Common myeloid progenitor, CD34-positive (primary cell): ENCODE measurements around the gene MXD1.
"Not testable (repeated sequence)": the region's sequence is repeated elsewhere in the genome, so short reads cannot be mapped to it uniquely, and the experiment has no call there.

Experiments
- CTCF ChIA-PET: fragments of 350-600 bp; sonication (Branson Sonifier 250); formaldehyde crosslinking; loops from one replicate; lab custom pipeline; 2021; ENCODE audit warnings: antibody characterized with exemption; lab: Charles Lee
- POLR2A ChIA-PET: fragments of 350-600 bp; sonication (Branson Sonifier 250); formaldehyde crosslinking; loops from one replicate; lab custom pipeline; 2021; ENCODE audit warnings: antibody characterized with exemption; lab: Charles Lee
- DNase-seq, 3 donors: peaks; one replicate each; pipeline versions ENCODE4 v3.0.0 to v3.0.0-alpha.2; 2013
- H3K27ac ChIP-seq, 2 experiments: 1 replicate in 1 of 2; 2 replicates in 1 of 2; pipeline ENCODE4 v1.7.0; 2013; ENCODE audit warnings: inconsistent platforms in 2 of 2, low read length in 2 of 2, mild to moderate bottlenecking in 2 of 2, low read depth in 1 of 2, moderate library complexity in 1 of 2; ENCODE audit not compliant: severe bottlenecking in 2 of 2, insufficient read depth in 1 of 2, poor library complexity in 1 of 2
- H3K27me3 ChIP-seq, 5 experiments: replicated peaks in 2 of 5; 1 replicate in 3 of 5; 2 replicates in 2 of 5; pipeline versions ENCODE4 v1.6.1 to v1.7.0; 2013; ENCODE audit warnings: low read length in 4 of 5, mild to moderate bottlenecking in 2 of 5, moderate library complexity in 2 of 5, inconsistent platforms in 1 of 5; ENCODE audit not compliant: insufficient read depth in 5 of 5, control insufficient read depth in 4 of 5
- H3K36me3 ChIP-seq, 4 experiments: 1 replicate in 2 of 4; 2 replicates in 2 of 4; pipeline versions ENCODE4 v1.6.1 to v1.7.0; 2013; ENCODE audit warnings: low read length in 3 of 4, control low read depth in 1 of 4, mild to moderate bottlenecking in 1 of 4; ENCODE audit not compliant: control insufficient read depth in 4 of 4, insufficient read depth in 4 of 4
- H3K4me1 ChIP-seq, 4 experiments: 1 replicate in 3 of 4; 2 replicates in 1 of 4; pipeline versions ENCODE4 v1.6.1 to v1.7.1; 2013; ENCODE audit warnings: low read length in 3 of 4, mild to moderate bottlenecking in 3 of 4, control low read depth in 1 of 4, inconsistent platforms in 1 of 4, moderate library complexity in 1 of 4; ENCODE audit not compliant: control insufficient read depth in 4 of 4, insufficient read depth in 4 of 4; ENCODE audit errors: control extremely low read depth in 1 of 4
- H3K4me3 ChIP-seq, 7 experiments: 1 replicate in 4 of 7; 2 replicates in 3 of 7; pipeline versions ENCODE4 v1.5.1 to v1.7.0; 2013; ENCODE audit warnings: mild to moderate bottlenecking in 7 of 7, low read length in 6 of 7, moderate library complexity in 6 of 7, inconsistent platforms in 2 of 7, low read depth in 2 of 7, control low read depth in 1 of 7; ENCODE audit not compliant: insufficient read depth in 4 of 7, control insufficient read depth in 1 of 7; ENCODE audit errors: extremely low read depth in 1 of 7
- H3K9me3 ChIP-seq, 5 experiments: 1 replicate in 4 of 5; 2 replicates in 1 of 5; pipeline versions ENCODE4 v1.6.1 to v1.7.1; 2013; ENCODE audit warnings: low read length in 4 of 5, mild to moderate bottlenecking in 2 of 5, inconsistent platforms in 1 of 5, low read depth in 1 of 5, moderate library complexity in 1 of 5; ENCODE audit not compliant: control insufficient read depth in 4 of 5, insufficient read depth in 2 of 5; ENCODE audit errors: control extremely low read depth in 1 of 5
- WGBS: methylation state at CpG from one replicate; pipeline ENCODE4 v1.1.5; 2013; ENCODE audit not compliant: insufficient coverage; 5-methylcytosine and 5-hydroxymethylcytosine counted together

The MXD1 gene

GRCh38 chr2:69893684-69894551, 21.0 kb upstream of the MXD1 start, which contains the start of gene SNRNP27:
Gene SNRNP27 (plus strand): TSS chr2:69893956. CDS start chr2:69893985, 29 bp downstream.
- 0% methylated on average over 22 of the region's 32 CpGs for WGBS
- H3K27me3 ChIP-seq: no peaks in the 10 kb centered on the region
- peaks cover 4 to 14% (median 9%) of the 10 kb centered on the region in 4 experiments for H3K4me1 ChIP-seq
- H3K36me3 ChIP-seq: peaks cover 5 to 26% (median 16%) of the 10 kb centered on the region in 4 experiments
- H3K4me3 ChIP-seq: peak within 1 kb of the TSS; percentile 77 to 97 (median 92)
- CTCF ChIA-PET: interaction anchor here (0.6 to 1.7 kb wide), 3 partner anchors 13 to 171 kb away, joined by 3 to 4 read pairs (median 4); no protein-coding TSS in a partner anchor
- H3K9me3 ChIP-seq: no peaks in the 10 kb centered on the region
- POLR2A ChIA-PET: interaction anchor here (0.6 to 1.8 kb wide), 3 partner anchors 20 to 426 kb away, joined by 3 to 5 read pairs (median 3); partner anchors contain the start of gene MXD1
- peak; percentile 75 to 81 (median 75) for DNase-seq
- H3K27ac ChIP-seq: peak within 1 kb of the TSS; percentile 81 to 90

- H3K36me3 ChIP-seq: peaks cover 5 to 33% (median 18%) of the 10 kb centered on the region in 4 experiments
- not testable (repeated sequence) for H3K9me3 ChIP-seq, H3K27me3 ChIP-seq, DNase-seq
- peaks cover 4 to 14% (median 9%) of the 10 kb centered on the region in 4 experiments for H3K4me1 ChIP-seq
- peak overlapping the region in 6 of 7 experiments; percentile 87 to 97 (median 94) for H3K4me3 ChIP-seq
- ChIA-PET CTCF (interaction anchor here (0.6 to 1.7 kb wide), 2 partner anchors 12 to 171 kb away, joined by 4 read pairs; no protein-coding TSS in a partner anchor), POLR2A (interaction anchor here (1.8 kb wide), 1 partner anchor 20 kb away, joined by 5 read pairs; the partner anchor contains the start of gene MXD1)
- H3K27ac ChIP-seq: peak overlapping the region in 1 of 2 experiments; percentile 90
- 50% methylated on average over 23 of the region's 23 CpGs for WGBS
Measured at GRCh38 chr2:69894737-69895136, 20.2 kb upstream of the MXD1 start.

- peaks cover 5 to 23% (median 16%) of the 10 kb centered on the region in 4 experiments for H3K4me1 ChIP-seq
- CTCF ChIA-PET: interaction anchor here (0.9 to 2.0 kb wide), 4 partner anchors 11 to 230 kb away, joined by 3 to 10 read pairs (median 3); no protein-coding TSS in a partner anchor
- no peaks in the 10 kb centered on the region for H3K9me3 ChIP-seq
- peak overlapping the region in 1 of 2 experiments; percentile 32 for H3K27ac ChIP-seq
- H3K27me3 ChIP-seq: no peaks in the 10 kb centered on the region
- 3% methylated on average over 6 of the region's 8 CpGs for WGBS
- peak overlapping the region in 6 of 7 experiments; percentile 6 to 77 (median 57) for H3K4me3 ChIP-seq
- POLR2A ChIA-PET: no interaction called here
- DNase-seq: peak; percentile 31 to 84 (median 76)
- H3K36me3 ChIP-seq: peaks cover 9 to 46% (median 26%) of the 10 kb centered on the region in 4 experiments
Measured at GRCh38 chr2:69902213-69902922, 12.5 kb upstream of the MXD1 start.

GRCh38 chr2:69907216-69907615, 7.7 kb upstream of the MXD1 start:
- CTCF ChIA-PET: interaction anchor here (0.9 to 1.2 kb wide), 3 partner anchors 13 to 184 kb away, joined by 3 to 5 read pairs (median 4); no protein-coding TSS in a partner anchor
- POLR2A ChIA-PET: no interaction called here
- peaks cover 8 to 40% (median 19%) of the 10 kb centered on the region in 4 experiments for H3K36me3 ChIP-seq

GRCh38 chr2:69911985-69912563, 2.8 kb upstream of the MXD1 start:
- DNase-seq: peak; percentile 72 to 81 (median 77)

More at GRCh38 chr2:69907216-69907615, 7.7 kb upstream of the MXD1 start:
- no peak overlapping the region for H3K27ac ChIP-seq
- no peaks in the 10 kb centered on the region for H3K27me3 ChIP-seq
- DNase-seq: no peak
- no peak overlapping the region for H3K4me3 ChIP-seq
- H3K4me1 ChIP-seq: peaks cover 5 to 12% (median 6%) of the 10 kb centered on the region in 4 experiments
- H3K9me3 ChIP-seq: no peaks in the 10 kb centered on the region

More at GRCh38 chr2:69911985-69912563, 2.8 kb upstream of the MXD1 start:
- Histone ChIP-seq H3K27ac (no peak overlapping the region), H3K9me3 (no peaks in the 10 kb centered on the region), H3K4me3 (no peak overlapping the region), H3K36me3 (peaks cover 4 to 27% (median 15%) of the 10 kb centered on the region in 4 experiments), H3K4me1 (peaks cover 2 to 35% (median 21%) of the 10 kb centered on the region in 4 experiments), H3K27me3 (no peaks in the 10 kb centered on the region)
- WGBS: no CpG with 5 or more reads among the region's 2 CpGs
- POLR2A ChIA-PET: interaction anchor here (1.4 kb wide), 1 partner anchor 183 kb away, joined by 4 read pairs; no protein-coding TSS in a partner anchor
- CTCF ChIA-PET: interaction anchor here (0.5 to 6.8 kb wide), 27 partner anchors 9 to 389 kb away, joined by 3 to 96 read pairs (median 4); partner anchors contain the start of genes FAM136A, PCYOX1 and SNRPG
